OCI-LY3 (cell line): ENCODE measurements around the gene DNAH1.

ENCODE experiments used
- CTCF ChIP-seq: fragments of 200-600, 300-600 bp; sonication (generic); IDR thresholded peaks from 2 replicates; pipeline ENCODE4 v1.5.1; 2014; ENCODE audit warnings: antibody characterized with exemption, low read length, low read depth
- EZH2phosphoT487 ChIP-seq: fragments of 200-600 bp; shearing (Covaris generic); IDR thresholded peaks from 2 replicates; pipeline ENCODE4 v1.6.1; 2018; ENCODE audit warnings: antibody characterized with exemption, mixed run types, low read depth

- no peak for TF ChIP-seq CTCF
- TF ChIP-seq EZH2phosphoT487 = no peak
These were observed 54.4 kb downstream of the DNAH1 start for GRCh38 chr3:52370531-52370930.
